Limb (tissue), 2 donors: ENCODE measurements around the gene TRIP6.

Experiments used
- DNase-seq, 2 donors: peaks; one replicate each; pipeline ENCODE4 v3.0.0-alpha.2; 2016; ENCODE audit errors: extremely low spot score in 2 of 2

Gene TRIP6

GRCh38 chr7:100873599-100874299, 6.6 kb downstream of the TRIP6 start:
- DNase-seq: no peak

DNA sequence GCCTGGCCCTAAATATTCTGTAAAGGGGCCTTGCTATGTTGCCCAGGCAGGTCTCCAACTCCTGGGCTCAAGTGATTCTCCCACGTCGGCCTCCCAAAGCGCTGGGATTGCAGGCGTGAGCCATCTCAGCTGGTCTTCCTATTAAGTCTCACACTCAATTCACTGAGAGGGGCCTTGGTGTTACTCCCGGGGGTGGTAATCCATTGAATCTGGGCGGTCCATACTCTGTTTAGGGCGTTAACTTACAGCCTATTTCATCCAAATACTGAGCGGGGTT, 7.1 kb downstream of the TRIP6 start:
- DNase-seq: no peak

GRCh38 chr7:100874577-100875355, 7.6 kb downstream of the TRIP6 start, which contains the start of gene SRRT:
SRRT (plus strand) TSS chr7:100875103; CDS start chr7:100875591, 488 bp downstream.
- peak; percentile 97 to 99 for DNase-seq

DNA sequence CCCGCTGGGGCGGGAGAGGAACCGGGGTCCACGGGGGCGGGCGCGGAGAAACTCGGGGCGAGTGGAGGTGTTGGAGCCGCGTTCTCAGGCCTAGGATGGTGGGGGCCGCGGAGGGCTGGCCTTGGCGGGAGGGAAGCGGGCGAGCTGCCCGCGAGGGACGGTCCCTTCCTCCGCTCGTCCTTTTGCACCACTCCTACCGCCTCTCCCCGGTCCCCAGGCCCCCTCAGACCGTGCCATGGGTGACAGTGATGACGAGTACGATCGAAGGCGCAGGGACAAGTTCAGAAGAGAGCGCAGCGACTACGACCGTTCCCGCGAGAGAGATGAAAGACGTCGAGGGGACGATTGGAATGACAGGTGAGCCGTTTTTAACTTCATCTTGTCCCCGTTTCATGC, 8.2 kb downstream of the TRIP6 start:
- DNase-seq: no peak

- no peak for DNase-seq
These were observed 10.8 kb downstream of the TRIP6 start for GRCh38 chr7:100878013-100878412.

DNA sequence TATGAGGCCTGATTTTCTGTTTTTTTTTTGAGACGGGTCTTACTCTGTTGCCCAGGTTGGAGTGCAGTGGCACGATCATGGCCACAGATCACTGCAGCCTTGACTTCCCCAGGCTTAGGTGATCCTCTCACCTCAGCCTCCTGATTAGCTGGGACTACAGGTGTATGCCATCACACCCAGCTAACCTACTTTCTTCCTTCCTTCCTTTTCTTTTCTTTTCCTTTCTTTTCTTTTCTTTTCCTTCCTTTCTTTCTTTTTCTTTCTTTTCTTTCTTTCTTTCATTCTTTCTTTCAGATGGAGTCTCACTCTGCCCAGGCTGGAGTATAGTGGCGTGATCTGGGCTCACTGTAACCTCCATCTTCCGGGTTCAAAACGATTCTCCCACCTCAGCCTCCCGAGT, 11.5 kb downstream of the TRIP6 start:
- DNase-seq: no peak

- no peak for DNase-seq
These were observed 12.6 kb downstream of the TRIP6 start for GRCh38 chr7:100879685-100880261.

DNA sequence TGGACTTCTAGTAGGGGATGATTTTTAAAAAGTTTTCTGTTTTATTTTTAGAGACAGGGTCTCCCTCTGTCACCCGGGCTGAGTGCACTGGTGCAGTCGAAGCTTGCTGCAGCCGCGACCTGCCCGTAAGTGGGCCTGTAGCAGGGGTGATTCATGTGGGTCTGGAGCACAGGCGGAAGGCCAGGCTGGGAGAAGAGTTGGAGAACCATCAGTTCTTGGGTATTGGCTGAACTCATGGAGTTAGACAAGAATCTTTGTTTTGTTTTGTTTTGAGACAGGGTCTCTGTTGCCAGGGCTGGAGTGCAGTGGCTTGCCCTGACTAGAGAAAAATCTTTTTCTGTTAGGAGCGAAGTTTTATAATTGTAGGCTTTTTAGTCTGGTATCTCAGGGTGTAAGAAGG, 13.5 kb downstream of the TRIP6 start:
- DNase-seq: no peak

DNA sequence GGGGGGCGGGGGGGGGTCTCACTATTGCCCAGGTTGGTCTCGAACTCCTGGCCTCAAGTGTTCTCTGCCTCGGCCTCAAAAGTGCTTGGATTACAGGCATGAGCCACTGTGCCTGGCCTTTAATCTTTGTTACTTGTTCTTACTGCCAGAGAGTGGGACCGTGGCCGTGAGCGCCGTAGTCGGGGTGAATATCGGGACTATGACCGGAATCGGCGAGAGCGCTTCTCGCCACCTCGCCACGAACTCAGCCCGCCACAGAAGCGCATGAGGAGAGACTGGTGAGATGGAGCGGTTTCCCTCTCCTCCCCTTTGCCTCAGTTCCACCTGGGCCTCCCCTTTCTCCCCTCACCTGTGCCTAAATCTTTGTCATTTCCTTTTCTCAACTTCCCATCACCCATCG, 13.9 kb downstream of the TRIP6 start:
- DNase-seq: no peak

GRCh38 chr7:100882201-100882600, 15.0 kb downstream of the TRIP6 start:
- no peak for DNase-seq

DNA sequence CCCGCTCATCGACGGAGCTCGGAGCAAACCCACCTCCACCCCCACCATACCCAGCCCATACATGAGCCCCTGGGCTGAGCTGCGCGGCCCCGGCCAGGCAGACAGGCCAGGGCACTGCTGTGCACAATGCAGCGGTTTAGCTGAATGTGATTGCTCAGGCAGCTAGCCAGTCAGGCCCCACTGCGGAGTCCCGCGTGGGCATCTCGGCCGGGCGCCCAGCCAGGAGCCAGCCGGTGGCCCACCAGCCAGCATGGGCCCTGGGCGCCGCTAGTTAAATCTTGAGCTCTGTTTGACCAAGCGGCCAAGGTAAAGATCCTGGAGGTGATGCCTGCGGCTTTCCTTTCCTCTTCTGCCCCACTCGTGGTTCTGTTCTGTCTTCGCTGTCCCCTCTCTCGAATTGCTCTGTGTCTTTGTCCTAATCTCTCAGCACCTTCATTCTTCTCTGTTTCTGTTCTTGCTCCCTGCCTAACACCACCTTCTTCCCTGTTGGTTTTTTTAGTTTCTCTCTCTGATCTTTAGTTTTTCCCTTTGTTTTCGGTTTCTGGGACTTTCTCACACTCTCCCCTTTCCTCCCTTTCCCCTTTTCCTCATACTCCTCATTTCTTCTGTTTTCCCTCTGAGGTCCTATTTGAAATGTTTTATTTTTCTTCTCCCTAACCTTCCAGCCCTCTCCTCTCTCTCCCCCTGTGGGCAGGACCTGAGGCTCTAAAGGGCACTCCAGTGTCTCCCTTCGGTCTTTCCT, 15.8 kb downstream of the TRIP6 start:
- no peak for DNase-seq

DNA sequence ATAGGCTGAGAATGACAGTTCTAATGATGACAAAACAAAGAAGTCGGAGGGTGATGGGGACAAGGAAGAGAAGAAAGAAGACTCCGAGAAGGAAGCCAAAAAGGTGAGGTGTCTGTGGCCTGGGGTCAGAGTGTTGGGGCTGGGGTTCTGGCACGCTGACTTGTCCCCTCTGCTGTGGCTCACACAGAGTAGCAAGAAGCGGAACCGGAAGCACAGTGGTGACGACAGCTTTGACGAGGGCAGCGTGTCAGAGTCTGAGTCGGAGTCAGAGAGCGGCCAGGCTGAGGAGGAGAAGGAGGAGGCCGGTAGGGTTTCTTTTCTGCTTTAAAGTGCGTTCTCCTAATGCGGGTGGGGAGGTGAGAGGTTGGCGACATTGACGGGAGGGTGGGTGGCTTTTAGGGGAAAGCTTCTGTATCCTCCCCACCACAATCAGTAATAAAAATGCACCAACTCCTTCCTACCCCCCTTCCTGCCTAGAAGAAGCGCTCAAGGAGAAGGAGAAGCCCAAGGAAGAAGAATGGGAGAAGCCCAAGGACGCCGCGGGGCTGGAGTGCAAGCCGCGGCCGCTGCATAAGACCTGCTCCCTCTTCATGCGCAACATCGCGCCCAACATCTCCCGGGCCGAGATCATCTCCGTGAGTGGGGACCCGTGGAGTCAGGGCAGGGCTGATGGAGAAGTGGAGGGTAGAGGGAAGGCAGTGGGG, 17.7 kb downstream of the TRIP6 start:
- DNase-seq: no peak

GRCh38 chr7:100885440-100886141, 18.4 kb downstream of the TRIP6 start:
- DNase-seq: no peak

GRCh38 chr7:100886142-100886935, 19.2 kb downstream of the TRIP6 start:
- no peak for DNase-seq

- no peak for DNase-seq
These were observed 19.8 kb downstream of the TRIP6 start for GRCh38 chr7:100886936-100887515.

GRCh38 chr7:100887516-100888290, 20.5 kb downstream of the TRIP6 start:
- DNase-seq: no peak

- DNase-seq: no peak
These were observed 21.3 kb downstream of the TRIP6 start for GRCh38 chr7:100888291-100888987.
